Measurements from ENCODE around the gene HAGH. TPM values are rescaled to one million over a fixed set of nuclear protein-coding genes. Genes with fewer than 3 reads are reported as not detected.

Gene HAGH
- total RNA-seq, 2 donors from 2014 or later: 36.1 to 48.2 TPM

DNA sequence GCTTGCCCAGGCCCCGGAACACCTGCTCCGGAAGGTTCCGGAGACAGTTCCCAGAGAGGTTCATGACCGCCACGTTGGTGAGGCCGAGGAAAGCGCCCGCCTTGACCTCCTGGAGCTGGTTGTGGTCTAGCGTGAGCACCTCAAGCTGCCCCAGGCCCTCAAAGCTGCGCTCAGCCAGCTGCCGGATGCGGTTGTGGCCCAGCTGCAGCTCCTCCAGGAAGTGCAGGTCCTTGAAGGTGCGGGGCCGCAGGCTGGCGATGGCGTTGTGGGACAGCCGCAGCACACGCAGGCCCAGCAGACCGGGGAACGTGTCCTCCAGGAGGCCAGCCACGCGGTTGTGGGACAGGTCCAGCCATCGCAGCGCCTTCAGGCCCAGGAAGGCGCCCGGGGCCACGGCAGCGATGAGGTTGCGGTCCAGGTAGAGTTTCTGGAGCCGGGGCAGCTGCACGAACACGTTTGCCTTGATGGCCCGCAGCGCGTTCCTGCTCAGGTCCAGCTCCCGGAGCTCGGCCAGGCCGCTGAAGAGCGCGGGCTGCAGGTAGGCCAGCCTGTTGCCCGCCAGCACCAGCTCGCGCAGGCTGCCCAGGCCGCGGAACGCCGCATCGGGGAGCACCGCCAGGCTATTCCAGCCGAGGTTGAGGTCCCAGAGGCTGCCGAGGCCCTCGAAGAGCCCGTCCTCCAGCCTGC is 35.2 kb downstream of the HAGH start:
- intact Hi-C loops (cut with DNase I): no loop called here
- peak; percentile 79 for DNase-seq (ENCODE audit: low spot score)

DNA sequence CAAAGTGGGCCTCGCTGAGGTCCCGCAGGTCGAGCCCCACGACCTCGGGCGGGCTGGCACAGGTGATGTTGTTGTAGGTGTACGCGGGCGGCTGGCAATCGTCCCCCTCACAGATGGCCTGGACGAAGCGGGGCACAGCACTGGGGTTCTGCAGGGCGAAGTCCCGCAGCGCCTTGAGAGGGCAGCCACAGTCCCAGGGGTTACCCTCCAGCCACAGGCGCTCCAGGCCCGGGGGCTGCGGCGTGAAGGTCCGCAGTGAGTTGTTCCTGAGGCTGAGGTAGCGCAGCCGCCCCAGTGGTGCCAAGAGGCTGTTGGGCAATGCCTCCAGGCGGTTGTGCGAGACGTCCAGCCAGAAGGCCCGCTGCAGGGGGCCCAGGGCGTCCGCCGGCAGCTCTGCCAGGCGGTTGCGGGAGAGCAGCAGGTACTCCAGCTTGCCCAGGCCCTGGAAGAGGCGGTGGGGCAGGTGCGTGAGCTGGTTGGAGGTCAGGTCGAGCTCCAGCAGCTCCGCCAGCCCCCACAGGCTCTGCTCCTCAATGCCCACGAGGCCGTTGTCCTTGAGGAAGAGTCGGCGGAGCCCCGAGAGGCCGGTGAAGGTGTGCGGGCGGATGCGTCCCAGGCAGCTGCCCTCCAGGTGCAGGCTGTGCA is 35.9 kb downstream of the HAGH start:
- no peak for DNase-seq (ENCODE audit: low spot score)
- intact Hi-C loops (cut with DNase I): no loop called here

DNA sequence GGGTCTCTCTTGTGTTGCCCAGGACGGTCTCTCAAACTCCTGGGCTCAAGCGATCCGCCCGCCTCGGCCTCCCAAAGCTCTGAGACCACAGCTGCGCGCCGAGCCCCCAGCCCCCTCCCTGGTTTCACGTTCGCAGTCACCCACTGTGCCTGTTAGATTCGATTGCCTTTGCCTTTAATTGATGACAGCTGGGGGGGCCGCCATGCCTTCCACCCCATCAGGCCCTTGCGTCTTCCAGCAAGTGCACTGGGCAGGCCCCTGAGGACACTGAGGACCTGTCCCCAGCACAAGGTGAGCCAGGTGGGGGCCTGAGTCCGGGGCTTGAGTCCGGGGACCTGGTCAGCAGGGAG is 36.4 kb downstream of the HAGH start:
- no peak for DNase-seq (ENCODE audit: low spot score)
- intact Hi-C loops (cut with DNase I): no loop called here

DNA sequence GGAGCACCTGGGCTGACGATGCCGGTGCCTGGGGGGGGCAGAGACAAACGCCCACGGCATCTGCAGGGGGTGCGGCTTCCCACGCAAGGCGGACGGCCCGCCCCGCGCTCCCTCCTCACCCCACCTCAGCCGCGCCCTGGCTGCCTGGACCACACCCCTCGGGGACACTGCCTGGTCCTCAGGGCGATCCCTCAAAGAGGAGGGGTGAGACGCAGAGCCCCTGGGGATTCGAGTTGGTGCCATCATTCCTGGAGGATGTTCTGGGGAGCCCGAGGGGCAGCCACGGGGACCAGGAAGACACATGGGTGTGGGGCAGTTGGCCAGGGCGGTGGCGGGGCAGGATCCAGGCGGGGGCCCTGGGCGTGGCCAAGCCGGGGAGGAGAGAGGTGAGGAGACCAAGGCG is 37.0 kb downstream of the HAGH start:
- peak; percentile 78 for DNase-seq (ENCODE audit: low spot score)
- intact Hi-C loops (cut with DNase I): no loop called here

DNA sequence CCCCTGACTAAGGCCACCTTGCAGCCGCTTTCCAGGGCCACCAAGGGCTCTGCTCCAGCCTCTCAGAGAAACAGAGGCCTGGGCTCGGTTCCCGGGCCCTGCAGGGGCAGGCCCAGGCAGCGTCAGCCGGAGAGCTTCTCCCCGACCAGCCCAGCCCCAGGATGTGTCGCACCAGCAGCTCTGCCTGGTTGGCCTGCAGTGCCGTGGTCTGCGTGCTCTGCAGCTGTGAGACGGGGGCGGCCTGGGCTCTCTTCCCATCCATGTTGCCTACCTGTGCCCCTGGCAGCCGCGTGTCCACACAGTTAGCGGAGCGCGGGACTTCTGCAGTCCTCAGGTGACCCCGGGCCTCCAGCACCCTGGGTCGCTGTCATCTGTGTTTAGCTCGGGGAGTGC is 37.9 kb downstream of the HAGH start:
- peak; percentile 80 for DNase-seq (ENCODE audit: low spot score)
- intact Hi-C loops (cut with DNase I): no loop called here

DNA sequence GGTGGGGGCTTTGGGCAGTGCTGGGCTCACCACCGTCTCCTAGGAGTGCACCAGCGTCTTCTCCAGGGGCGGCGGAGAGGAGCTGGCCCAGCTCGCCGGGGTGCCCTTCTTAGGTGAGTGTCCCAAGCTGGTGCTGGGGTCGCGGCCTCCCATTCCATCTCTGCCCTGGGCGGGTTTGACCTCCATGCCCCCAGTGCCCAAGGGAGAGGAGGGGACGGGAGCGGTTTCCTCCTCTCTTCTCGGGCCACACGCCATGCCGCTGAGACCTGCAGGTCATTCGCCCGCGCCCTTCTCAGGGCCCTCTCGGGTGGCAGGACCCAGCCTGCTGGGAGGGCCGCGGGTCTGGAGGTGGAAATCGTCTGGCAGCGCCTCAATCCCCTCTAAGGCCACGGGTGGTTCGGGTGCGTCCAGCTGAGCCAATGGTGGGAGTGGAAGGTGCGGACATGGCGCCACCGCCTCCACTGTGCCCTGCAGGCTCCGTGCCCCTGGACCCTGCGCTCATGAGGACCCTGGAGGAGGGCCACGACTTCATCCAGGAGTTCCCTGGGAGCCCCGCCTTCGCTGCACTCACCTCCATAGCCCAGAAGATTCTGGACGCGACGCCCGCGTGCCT is 38.4 kb downstream of the HAGH start:
- intact Hi-C loops (cut with DNase I): no loop called here
- DNase-seq (ENCODE audit: low spot score): no peak

DNA sequence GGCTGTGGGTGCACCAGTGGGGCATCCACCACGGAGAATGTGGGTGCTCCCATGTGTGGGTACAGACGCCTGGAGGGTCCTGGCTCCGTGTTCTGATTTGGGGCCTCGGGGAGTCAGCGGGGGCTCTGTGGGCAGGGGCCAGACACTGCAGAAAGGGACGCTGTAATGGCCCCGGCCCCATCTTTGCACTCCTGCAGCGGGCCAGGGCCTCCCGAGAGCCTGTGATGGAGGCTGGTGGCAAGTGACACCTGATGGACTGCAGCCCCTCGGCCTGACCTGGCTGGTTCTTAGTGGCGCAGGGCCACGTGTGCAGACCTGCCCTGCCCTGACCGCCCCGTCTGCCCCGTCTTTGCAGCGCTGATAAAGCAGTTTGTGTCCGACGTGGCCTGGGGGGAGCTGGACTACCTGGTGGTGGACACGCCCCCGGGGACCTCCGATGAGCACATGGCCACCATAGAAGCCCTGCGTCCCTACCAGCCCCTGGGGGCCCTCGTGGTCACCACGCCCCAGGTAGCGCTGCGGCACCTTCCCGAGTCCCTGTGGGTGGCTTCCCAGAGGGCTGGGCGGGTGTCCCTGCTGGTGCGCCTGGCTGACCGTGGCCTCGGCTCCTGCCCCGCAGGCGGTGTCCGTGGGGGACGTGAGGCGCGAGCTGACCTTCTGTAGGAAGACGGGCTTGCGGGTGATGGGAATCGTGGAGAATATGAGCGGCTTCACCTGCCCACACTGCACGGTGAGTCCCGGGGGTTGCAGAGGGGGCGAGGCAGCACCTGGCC is 39.1 kb downstream of the HAGH start:
- intact Hi-C loops (cut with DNase I): no loop called here
- peak; percentile 78 for DNase-seq (ENCODE audit: low spot score)

DNA sequence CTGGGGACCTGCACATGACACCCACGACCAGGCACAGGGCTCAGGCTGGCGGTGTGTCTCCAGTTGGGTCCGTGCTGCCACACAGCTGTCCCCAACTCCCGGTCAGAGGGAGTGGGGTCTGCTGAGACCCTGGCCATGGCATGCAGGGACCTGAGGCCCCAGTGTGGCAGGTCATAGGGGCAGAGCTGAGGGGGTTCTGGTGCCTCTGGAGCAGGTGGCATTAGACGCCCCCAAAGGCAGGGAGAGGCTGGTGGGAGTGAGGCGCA is 39.6 kb downstream of the HAGH start:
- DNase-seq (ENCODE audit: low spot score): peak; percentile 72

DNA sequence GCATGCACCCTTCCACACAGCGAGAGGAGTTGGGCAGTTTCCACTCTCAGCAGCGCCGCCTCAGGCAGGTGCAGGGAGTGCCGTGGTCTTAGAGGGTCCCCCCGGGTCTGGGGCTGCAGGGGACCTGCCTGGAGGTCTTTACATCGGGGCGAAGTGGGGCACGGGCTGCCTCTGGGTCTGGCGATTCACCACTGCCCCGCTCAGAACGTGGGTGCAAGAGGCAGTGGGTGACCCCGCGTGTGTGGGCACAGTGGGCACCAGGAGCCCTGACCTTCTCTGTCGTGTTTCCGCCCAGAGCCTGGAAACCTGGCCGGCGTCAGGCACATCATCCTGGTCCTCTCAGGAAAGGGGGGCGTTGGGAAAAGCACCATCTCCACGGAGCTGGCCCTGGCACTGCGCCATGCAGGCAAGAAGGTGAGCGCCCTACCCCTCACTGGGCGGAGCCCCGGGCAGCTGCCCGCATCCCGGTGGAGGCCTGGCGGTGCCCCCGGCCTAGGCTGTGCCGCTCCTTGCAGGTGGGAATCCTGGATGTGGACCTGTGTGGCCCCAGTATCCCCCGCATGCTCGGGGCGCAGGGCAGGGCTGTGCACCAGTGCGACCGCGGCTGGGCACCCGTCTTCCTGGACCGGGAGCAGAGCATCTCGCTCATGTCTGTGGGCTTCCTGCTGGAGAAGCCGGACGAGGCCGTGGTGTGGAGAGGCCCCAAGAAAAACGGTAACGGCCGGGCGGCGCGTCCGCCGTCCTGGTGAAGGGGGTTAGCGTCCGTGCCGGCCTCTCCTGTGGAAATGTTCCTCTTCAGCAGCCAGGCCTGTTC is 40.2 kb downstream of the HAGH start:
- intact Hi-C loops (cut with DNase I): no loop called here
- DNase-seq (ENCODE audit: low spot score): no peak

More for the DNA sequence above, 39.6 kb downstream of the HAGH start:
- intact Hi-C loops (cut with DNase I): no loop called here

DNA sequence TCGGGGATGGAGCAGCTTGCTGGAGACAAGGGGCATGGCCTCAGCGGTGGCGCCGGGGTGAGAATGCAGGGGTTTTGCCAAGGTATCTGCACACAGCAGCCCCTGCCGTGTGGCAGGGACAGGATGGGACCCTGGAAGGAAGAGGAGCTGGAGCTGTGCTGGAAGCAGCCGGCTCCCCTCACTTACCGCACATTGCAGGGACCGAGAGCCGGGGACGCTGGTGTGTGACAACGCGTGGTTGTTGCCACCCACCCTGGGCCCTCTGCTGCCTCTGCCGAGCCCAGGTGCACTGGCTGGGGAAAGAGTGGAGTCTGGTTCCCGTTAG is 40.8 kb downstream of the HAGH start:
- DNase-seq (ENCODE audit: low spot score): no peak
- intact Hi-C loops (cut with DNase I): no loop called here

DNA sequence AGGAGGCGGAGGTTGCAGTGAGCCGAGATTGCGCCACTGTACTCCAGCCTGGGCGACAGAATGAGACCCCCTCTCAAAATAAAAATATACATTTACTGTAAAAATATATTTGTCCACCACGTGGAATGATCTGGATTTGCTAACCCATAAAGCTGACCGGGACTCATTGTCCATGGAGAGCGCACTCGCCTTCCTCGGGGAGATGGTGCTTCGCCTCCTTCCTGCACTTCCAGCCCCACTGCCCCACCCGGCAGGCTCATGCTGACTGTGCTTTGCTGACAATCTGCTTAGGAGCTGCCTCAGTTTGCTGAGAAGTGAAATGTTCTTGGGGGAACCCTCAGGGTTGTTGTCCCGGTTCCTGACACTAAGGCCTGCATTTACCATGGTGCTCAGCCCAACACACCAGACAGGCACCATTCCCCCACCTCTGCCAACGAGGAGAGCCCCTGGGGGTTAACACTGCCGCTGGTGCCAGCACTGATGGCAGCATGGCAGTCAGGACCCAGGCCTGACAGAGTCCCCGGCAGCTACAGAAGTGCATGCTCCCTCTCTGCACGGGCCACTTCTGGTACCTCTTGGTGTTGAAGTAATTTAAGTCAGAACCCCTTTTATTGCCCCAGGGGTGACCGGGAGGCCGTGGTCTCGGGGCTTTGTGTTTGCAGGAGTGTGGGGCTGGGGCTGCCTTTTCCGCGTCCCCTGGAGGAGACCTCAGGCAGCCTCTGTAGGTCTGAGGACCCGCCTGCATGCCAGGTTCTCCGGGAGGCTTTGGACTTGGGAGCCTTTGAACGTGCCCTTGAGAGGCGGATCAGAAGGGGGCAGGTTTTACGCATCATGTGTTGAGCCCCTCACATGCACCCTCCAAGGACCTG is 41.4 kb downstream of the HAGH start:
- intact Hi-C loops (cut with DNase I): no loop called here
- no peak for DNase-seq (ENCODE audit: low spot score)

DNA sequence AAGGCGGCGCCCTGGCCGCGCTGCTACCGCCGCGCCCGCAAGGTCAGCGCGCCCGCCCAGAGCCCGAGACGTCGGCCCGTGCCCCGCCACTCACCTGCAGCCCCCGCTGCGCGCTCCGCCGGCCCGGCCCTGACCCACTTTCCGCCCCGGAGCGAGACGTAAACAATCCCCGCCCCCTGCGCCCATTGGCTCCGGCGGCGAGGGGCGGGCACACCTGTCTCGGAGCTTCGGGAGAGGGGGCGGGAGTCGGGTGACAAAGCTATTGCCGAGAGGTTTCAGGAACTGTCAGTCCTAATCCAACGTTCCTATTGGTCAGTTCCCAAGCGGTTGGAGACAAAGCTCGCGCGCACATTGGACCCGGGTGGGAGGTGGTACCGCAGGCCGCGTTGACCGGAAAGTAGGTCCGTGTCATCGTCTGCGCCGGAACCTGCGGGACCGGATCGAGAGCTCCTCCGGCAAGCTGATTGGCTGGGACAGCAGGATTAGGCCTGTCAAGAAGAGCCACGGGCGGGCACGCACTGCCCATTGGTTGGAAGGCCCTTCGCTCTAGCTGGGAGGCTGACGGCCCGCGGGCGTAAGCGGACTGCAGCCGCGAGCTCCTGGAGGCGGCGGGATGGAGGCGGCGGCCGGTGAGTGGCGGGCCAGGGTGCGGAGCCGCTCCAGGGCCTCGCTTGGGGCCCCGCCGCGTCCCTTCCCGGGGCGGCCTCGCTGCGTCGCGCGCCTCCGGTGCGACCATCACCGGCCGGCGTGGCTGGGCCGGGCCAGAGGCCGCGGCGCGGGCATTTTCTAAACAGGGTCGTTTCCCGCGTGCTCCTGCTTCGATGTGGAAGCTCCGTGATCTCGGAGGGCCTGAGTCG is 44.0 kb downstream of the HAGH start, which contains the start of the genes NUBP2 and SPSB3:
Gene NUBP2, plus strand, starts transcription at position 553 of the 857 bp plus-strand sequence. Its CDS starts 61 bp downstream, at position 614.
Gene SPSB3, minus strand, starts transcription at position 164 of the 857 bp plus-strand sequence. CDS start 1,088 bp downstream, outside the sequence.
- intact Hi-C loops (cut with DNase I): no loop called here

DNA sequence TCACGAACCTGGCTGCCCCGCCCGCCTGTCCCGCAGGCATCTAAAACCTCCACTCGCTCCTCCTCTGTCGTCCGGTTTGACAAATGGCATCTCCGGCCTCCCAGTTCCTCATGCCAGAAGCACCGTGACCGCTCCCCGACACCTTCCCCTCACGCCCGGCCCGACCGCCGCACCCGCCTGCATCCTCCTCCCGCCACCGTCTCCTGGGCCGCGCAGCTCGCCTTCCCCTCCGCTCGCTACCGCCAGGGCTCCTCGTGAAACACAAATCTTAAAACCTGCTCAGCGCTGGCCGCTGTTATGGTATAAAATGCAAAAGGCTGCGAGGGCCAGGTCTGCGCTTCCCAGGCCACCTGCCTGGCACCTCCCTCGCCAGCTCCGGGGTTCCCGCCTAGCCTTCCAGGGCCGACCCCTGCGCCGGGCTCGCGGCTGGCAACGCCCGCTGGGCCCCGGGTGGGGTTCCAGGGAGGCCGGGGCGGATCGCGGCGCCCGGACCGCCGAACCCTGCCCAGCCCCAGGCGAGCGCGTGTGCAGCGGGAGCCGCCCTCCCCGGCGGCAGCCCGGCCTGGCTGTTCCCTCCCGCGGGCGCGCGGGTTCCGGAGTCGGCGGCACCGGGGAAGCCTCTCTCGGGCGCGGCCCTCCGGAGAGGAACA is 44.7 kb downstream of the HAGH start:
- intact Hi-C loops (cut with DNase I): no loop called here
- no peak for DNase-seq (ENCODE audit: low spot score)

More for the DNA sequence above, 44.0 kb downstream of the HAGH start, which contains the start of the genes NUBP2 and SPSB3:
- peak; percentile 100 for DNase-seq (ENCODE audit: low spot score)

DNA sequence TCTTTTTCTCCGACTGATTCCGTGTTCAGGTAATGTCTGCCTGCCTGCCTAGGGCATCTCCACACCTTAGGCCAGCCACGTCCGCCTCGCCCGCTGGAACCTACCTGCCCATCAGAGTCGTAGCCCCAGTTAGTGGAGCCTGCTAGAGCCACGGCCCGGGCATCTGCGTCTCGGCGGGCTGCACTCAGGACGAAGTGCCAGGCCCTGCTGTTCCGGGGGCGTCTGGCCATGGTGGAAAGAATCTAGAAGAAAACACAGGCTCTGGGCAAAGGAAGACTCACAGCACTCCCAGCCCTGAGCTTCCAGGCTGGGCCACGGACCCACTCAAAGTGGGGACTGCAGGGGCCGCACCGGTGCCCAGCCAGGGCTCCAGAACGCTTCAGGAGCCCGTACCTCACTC is 45.4 kb downstream of the HAGH start:
- intact Hi-C loops (cut with DNase I): no loop called here
- no peak for DNase-seq (ENCODE audit: low spot score)

DNA sequence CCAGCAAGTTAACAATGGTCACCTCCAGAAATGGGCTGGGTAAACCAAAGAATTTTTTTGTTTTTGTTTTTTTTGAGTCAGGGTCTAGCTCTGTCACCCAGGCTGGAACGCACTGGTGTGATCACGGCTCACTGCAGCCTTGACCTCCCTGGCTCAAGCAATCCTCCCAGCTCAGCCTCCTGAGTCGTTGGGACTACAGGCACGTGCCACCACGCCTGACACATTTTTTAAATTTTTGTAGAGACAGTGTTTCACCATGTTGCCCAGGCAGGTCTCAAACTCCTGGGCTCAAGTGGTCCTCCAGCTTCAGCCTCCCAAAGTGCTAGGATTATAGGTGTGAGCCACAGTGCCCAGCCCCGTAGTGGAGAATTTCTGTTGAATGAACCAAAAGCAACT is 46.0 kb downstream of the HAGH start:
- intact Hi-C loops (cut with DNase I): no loop called here

DNA sequence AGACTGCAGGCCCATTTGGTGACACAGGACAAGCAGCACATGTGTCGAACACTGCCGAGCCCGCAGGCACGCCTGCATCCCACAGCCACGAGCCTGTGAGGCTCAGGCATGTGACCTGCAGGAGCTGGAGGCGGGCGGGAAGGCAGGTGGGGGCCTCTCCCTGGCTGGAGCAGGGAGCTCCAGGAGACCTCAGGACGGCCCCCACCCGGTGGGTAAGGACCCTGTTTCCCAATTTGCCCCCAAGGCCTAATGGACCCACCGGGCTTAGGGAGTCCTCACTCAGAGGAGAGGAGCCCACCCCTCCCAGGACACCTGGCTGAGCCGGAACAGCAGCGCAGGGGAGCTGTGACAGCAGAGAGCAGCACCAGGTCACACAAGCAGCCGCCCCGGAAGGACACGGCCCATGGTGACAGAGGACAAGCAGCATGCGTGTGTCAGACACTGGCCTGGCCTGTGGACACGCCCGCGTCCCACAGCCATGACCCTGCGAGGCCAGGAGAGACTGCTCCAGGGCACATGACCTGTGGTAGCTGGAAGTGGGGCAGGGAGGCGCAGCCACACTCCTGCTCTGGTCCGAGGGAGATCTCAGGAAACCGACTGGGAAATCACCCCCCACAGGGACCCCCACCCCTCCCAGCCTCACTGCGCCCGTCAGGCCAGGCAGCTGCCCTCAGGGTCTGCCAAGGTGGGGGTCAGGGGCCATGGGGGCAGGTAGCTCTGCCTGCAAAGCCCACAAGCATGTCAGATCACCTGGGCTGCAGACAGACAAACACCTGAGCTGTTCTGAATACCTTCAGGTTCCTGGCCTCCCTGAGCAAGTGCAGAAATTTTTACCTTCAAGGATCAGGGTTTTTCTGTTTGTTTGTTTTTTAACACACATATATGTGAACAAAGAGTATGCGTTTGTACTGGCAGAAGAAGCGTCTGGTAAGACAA is 46.6 kb downstream of the HAGH start:
- DNase-seq (ENCODE audit: low spot score): no peak
- intact Hi-C loops (cut with DNase I): no loop called here

More for the DNA sequence above, 46.0 kb downstream of the HAGH start:
- DNase-seq (ENCODE audit: low spot score): no peak
